ENCODE data around the gene TGFBR1.
A peak's percentile ranks its signal among the peaks of the same experiment; 100 is the strongest.

TGFBR1 gene
- 28.7 to 37.6 reads per million in 2 donors for total RNA-seq

DNA sequence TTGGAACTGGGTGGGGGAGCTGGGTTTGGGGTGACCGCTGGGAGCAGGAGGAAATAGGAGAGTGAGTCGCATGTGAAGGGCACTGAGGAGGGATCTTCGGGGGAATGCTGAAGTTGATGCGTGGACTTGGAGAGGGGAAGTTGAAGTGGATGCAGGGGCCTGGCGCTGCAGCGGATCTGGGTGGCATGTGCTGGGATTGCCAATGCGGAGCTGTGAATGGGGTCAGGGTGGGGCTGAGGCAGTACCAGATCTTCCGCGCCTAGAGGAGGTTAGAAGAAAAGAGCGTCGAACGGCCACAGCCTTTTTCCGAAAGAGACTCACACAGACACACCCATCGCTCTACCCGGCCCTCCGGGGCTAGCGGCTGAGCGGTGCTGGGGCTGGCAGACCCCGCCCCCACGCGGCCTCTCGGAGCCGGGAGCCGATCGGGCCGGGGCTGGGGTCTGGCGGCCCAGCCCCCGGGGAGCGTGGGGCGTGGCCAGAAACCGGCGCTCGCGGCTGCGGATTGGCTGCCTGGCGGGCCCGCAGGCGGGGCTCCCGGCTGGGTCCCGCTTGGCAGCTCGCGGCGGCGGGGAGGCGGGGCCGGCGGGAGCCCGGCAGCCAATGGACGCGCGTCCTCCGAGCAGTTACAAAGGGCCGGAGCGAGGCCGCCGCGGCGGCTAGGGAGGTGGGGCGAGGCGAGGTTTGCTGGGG is at the start of gene TGFBR1:
Gene TGFBR1, plus strand, starts transcription at position 655 of the 693 bp plus-strand sequence. CDS start 93 bp downstream, outside the sequence.
- DNase-seq, result peak; percentile 86 to 95 (median 89)

GRCh38 chr9:99055384-99055783 is 49.5 kb upstream of the TGFBR1 start:
- no peak for DNase-seq

DNA sequence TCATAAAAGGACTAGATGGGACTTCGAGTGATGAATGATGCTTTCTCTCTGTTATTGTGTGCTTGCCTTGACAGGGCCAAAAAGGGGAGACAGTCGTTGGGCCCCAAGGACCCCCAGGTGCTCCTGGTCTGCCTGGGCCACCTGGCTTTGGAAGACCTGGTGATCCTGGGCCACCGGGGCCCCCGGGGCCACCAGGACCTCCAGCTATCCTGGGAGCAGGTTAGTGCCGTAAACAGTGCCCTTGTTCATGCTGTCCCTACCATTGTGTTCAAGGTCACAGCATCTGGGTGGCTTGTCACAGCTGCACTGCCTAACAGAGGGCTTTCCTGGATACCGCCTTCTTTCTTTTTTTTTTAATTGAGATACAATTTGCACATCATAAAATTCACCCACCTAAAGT is 48.7 kb upstream of the TGFBR1 start:
- DNase-seq, result no peak

DNA sequence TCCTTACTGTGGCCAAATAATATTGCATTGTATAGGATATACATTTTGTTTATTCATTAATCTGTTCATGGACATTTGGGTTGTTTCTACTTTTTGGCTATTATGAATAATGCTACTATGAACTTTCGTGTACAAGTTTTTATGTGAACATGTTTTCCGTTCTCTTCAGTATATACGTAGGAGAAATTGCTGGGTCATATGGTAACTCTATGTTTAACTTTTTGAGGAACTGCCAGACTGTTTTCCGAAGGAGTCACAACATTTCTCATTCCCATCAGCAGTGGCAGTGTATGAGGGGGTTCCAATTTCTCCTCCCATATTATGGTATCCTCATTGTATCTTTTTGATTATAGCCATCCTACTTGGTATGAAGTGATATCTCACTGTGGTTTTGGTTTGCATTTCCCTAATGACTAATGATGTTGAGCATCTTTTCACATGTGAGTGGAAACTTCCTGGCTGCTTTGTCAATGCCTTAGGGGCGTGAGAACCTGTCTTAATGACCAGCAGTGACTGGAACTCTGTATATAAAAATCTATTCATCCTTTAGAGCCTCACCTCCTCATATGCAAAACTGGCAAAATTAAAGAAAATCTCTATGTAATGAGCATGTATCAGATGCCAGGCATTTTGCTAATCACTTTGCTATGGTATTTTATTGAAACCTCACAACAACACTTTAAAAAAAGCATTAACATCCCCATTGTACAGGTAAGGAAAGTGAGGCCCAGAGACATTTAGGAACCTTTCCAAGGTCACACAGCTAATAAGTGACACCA is 47.8 kb upstream of the TGFBR1 start:
- DNase-seq, result peak in 2 of 5 experiments; percentile 45 to 85

DNA sequence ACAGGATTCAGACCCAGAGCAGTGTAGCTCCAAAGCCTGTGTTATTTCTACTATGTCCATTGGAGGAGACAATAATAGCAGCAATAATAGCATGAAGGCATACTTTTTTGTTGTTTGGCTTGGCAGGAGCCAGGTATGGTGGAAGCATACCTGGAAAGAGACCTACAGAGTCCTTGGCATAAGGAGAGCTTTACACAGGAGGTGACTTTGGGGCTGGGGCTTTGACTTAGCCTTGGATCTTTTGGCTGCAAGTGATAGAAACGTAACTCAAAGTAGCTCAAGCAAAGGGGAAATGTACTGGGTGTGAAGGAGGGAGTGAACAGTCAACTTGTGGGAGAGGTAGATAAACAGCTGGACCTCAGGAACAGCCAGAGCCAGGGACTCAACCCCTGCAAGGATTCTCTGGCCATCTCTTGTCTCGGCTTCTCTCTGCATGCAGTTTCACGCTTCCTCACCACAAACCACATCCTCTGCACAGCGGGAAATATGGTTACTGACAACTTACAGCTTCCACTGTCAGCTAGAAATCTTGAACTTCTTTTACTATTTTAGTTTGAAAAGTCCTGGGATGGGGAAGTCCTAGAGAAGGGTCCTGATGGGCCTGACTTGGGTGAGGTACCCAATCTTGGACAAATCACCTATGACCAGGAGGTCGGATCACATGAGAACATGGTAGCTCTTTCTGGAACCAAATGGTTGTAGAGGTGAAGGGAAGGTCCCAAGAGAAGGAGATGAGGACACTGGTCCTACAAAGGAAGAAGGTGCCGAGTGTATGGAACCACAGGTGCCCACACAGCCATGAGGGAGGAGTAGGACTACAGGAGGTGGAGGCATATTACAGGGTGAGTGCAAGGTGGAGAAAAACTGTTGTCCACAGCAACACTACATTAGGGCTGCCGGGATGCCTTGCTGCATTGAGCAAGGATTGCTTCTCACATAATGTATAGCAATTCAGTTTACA is 47.0 kb upstream of the TGFBR1 start:
- peak in 4 of 5 experiments; percentile 25 to 94 (median 65) for DNase-seq

- peak in 1 of 5 experiments; percentile 82 for DNase-seq
These were observed 45.7 kb upstream of the TGFBR1 start for GRCh38 chr9:99058964-99059921.

GRCh38 chr9:99060621-99061020 is 44.3 kb upstream of the TGFBR1 start:
- DNase-seq, result no peak

GRCh38 chr9:99062549-99062948 is 42.4 kb upstream of the TGFBR1 start:
- no peak for DNase-seq

- no peak for DNase-seq
These were observed 41.4 kb upstream of the TGFBR1 start for GRCh38 chr9:99063522-99063921.

DNA sequence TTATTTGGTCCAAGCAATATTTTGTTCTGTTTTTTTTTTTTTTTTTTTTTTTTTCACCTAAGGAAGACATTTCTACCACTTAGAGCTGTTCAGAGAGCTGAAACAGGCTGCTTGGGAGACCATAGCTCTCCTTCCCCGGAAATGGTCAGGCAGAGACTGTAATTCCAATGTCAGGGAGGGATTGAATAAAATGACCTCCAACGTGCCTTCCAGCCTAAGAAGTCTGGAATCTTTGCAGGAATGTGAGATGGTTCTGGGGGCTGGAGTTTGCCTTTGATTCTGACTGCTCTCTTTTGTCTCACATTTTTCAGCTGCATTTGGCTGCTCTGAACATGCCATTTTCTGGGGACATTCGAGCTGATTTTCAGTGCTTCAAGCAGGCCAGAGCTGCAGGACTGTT is 38.3 kb upstream of the TGFBR1 start:
- DNase-seq, result no peak

- DNase-seq, result peak in 1 of 5 experiments; percentile 16
These were observed 35.8 kb upstream of the TGFBR1 start for GRCh38 chr9:99069075-99069474.

DNA sequence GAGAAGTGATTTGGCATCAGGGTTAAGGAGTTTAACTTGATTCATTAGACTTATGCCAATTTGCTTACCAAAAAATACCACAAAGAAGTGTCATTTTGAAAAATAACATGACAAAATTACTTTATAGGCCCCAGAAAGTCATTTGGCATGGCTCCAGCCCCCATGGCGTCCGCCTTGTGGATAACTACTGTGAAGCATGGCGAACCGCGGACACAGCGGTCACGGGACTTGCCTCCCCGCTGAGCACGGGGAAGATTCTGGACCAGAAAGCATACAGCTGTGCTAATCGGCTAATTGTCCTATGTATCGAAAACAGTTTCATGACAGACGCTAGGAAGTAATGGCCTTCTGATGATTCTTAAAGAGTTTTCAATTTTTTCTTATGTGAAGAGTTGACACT is 35.4 kb upstream of the TGFBR1 start:
- DNase-seq, result no peak

GRCh38 chr9:99070681-99071080 is 34.2 kb upstream of the TGFBR1 start:
- no peak for DNase-seq

DNA sequence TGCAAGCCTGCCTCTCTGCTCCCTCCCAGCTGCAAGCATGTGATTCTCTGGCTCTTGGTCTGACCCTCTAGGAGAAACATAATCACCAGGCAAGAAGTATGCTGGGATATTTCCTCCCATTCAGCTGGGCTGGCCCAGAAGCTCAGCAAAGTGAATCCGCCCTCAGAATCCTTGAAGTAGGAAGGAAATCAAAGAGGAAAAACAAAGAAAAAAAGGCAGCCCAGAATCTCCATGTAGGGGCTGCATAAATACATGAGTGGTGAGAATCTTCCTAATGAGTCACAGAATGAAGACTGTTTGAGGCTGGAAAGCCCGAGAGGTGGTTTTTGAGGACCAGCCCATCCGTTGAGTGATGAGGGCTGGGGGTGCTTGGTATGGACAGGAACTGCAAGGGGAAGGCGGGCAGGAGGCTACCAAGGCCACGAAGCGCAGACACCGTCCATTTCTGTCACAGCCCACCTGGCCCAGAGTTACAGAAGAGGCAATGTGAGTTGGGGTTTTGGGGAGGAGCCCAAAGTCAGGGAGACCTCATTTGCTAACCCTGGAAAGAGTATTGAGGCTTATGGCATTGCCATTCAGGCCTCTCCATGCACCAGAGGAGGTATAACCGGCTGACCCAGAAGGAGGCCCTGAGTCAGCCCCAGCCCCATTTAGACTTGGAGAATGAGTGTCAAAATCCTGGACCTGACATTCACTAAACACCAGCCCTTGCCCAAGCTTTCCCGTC is 33.4 kb upstream of the TGFBR1 start:
- DNase-seq, result no peak

- no peak for DNase-seq
These were observed 32.9 kb upstream of the TGFBR1 start for GRCh38 chr9:99072040-99072394.

GRCh38 chr9:99073347-99073746 is 31.6 kb upstream of the TGFBR1 start:
- DNase-seq, result no peak

GRCh38 chr9:99073985-99074901 is 30.7 kb upstream of the TGFBR1 start:
- DNase-seq, result no peak

DNA sequence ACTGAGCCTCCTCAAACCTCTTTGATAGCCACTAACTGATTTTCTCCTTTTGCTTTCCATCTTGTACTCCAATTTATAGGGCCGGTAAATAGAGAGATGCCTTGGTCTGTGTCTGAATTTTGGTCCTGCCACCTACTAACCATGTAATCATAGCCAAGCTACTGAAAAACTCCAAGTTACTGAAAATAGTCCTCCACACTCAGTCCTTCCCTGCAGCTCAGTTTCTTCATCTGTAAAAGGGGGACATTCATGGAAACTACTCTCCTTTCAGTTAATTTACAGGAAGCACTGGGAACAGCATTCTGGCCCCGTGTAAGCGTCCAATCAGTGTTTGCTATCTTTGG is 30.0 kb upstream of the TGFBR1 start:
- DNase-seq, result no peak

- no peak for DNase-seq
These were observed 29.5 kb upstream of the TGFBR1 start for GRCh38 chr9:99075246-99075912.
